Body of pancreas (tissue), 4 donors: ENCODE results near the gene WWOX. TPM values are rescaled to one million over a fixed set of nuclear protein-coding genes. Genes with fewer than 3 reads are reported as not detected.

Source experiments
- ATAC-seq: fragments of 150-250 bp; one replicate; pipeline ENCODE4 v1.9.1; 2016
- DNase-seq, 4 donors: peaks; one replicate each; pipeline ENCODE4 v3.0.0-alpha.2; 2019
- H3K27ac ChIP-seq, 4 donors: fragments of 200-600 bp; sonication (generic); 1 replicate in 3 of 4; 2 replicates in 1 of 4; pipeline versions ENCODE4 v1.5.1 to v1.6.1; 2016 to 2019; ENCODE audit warnings: mild to moderate bottlenecking in 1 of 4, mixed read lengths in 1 of 4, moderate library complexity in 1 of 4
- H3K27me3 ChIP-seq, 2 donors: fragments of 200-600 bp; sonication (generic); one replicate each; pipeline ENCODE4 v1.6.0; 2016; ENCODE audit warnings: mild to moderate bottlenecking in 1 of 2
- H3K36me3 ChIP-seq, 2 donors: fragments of 200-600 bp; sonication (generic); replicated peaks in 1 of 2; 2 replicates each; pipeline ENCODE4 v1.5.1; 2016; ENCODE audit warnings: low read depth in 2 of 2; ENCODE audit not compliant: insufficient read depth in 1 of 2
- H3K4me1 ChIP-seq: fragments of 200-600 bp; sonication (generic); one replicate; pipeline ENCODE4 v1.6.0; 2016
- H3K4me3 ChIP-seq, 2 donors: fragments of 200-600 bp; sonication (generic); 1 replicate in 1 of 2; 2 replicates in 1 of 2; pipeline ENCODE4 v1.5.1; 2016 to 2019
- H3K9me3 ChIP-seq, 3 donors: fragments of 200-600 bp; sonication (generic); 1 replicate in 2 of 3; 2 replicates in 1 of 3; pipeline ENCODE4 v1.5.1; 2016
- POLR2A ChIP-seq, 3 donors: fragments of 450-650 bp; IDR thresholded peaks; one replicate each; pipeline ENCODE4 v1.6.1; 2016; ENCODE audit warnings: antibody characterized with exemption in 3 of 3, mild to moderate bottlenecking in 2 of 3
- WGBS, 2 donors: methylation state at CpG; one replicate each; pipeline ENCODE4 v1.1.5; 2017; 5-methylcytosine and 5-hydroxymethylcytosine counted together
- intact Hi-C: fragments of 100-400 bp; cut with DNase I; formaldehyde crosslinking; loops from one replicate; pipeline ENCODE4 v1.15.1; 2023
- total RNA-seq, 2 donors: library from RNA; depleted of rRNA; stranded (reverse); fragments of >200 nt; gene quantifications; one replicate each; pipeline ENCODE4 v1.1.0, GENCODE V29; 2016
- TF ChIP-seq, protein P1 (sequence below), 7 experiments: fragments of 450-650 bp in 4 of 7; fragments of 200-600 bp in 3 of 7; sonication (generic) in 3 of 7; IDR thresholded peaks; one replicate each; pipeline ENCODE4 v1.5.1; 2016 to 2019; ENCODE audit warnings: antibody characterized with exemption in 7 of 7

Gene WWOX
- total RNA-seq, 2 donors from 2014 or later: 52.7 to 67.2 TPM

DNA sequence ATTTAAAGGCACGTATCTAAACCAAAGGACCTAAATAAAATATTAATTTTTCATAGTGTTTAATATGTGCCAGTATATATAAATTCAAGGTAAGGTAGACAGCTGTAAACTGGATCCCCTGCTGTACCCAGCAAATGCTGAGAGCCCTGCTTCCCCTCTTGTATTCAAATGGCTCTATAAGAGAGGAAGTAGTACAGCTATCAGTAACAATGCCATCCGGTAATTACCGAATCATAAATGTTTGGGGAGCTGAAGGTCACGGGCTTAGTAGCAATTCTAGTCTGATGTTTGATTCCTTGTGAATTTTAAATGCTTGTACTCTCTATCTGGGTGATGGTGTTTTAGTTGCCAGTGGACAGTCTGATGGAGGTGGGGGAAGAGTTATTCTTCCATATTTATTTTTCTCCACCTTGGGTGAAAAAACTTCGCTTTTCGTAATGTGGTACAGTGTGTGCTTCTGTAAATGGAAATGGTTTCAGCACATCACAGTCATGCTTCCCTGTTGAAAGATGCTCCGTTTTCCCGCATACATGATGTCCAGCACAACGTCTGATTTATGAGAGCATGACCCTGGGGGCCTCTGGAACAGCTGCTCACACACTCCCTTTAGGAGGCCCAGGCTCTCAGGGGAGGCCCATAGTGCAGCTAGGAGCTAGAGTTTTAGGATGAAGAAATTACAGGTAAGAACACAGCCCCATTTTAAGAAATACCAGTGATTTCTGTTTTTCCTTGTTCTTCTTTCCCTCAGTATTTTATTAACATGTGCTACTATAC, 423.9 kb downstream of the WWOX start:
- Histone ChIP-seq H3K4me1 (no peaks in the 10 kb centered on the region), H3K36me3 (no peaks in the 10 kb centered on the region), H3K27ac (no peak overlapping the region), H3K4me3 (no peak overlapping the region), H3K27me3 (no peaks in the 10 kb centered on the region), H3K9me3 (no peaks in the 10 kb centered on the region)
- DNase-seq (no peak), ATAC-seq (no peak)
- TF ChIP-seq, protein P1, sequence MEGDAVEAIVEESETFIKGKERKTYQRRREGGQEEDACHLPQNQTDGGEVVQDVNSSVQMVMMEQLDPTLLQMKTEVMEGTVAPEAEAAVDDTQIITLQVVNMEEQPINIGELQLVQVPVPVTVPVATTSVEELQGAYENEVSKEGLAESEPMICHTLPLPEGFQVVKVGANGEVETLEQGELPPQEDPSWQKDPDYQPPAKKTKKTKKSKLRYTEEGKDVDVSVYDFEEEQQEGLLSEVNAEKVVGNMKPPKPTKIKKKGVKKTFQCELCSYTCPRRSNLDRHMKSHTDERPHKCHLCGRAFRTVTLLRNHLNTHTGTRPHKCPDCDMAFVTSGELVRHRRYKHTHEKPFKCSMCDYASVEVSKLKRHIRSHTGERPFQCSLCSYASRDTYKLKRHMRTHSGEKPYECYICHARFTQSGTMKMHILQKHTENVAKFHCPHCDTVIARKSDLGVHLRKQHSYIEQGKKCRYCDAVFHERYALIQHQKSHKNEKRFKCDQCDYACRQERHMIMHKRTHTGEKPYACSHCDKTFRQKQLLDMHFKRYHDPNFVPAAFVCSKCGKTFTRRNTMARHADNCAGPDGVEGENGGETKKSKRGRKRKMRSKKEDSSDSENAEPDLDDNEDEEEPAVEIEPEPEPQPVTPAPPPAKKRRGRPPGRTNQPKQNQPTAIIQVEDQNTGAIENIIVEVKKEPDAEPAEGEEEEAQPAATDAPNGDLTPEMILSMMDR (IDR thresholded peaks at IDR 0.05): no peak
- TF ChIP-seq POLR2A (IDR thresholded peaks at IDR 0.05): no peak
- intact Hi-C loops: no loop called here
- WGBS, 2 donors: 75 to 81% methylated on average over 9 of the region's 9 CpGs

DNA sequence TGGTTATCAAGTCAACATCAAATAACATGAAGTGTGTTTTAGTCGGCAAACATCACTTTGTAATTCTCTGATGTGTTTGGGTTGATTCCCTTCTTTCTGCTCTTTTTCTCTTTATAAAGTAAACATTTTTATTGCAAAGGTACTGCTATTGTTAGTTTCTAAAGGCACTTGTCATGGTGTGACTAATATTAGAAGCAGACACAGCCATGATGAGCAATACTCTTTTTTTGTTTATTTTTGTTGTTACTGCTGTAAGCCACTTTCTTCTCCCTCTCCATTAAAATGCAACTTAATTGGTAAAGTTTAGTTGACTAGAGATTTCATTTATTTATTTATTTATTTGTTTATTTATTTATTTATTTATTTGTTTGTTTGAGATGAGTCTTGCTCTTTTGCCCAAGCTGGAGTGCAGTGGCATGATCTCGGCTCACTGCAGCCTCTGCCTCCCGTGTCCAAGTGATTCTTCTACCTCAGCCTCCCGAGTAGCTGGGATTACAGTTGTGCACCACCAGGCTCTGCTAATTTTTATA, 424.7 kb downstream of the WWOX start:
- no peak overlapping the region for H3K4me3 ChIP-seq
- intact Hi-C loops: no loop called here
- DNase-seq: no peak
- H3K36me3 ChIP-seq: no peaks in the 10 kb centered on the region
- no peak for ATAC-seq
- TF ChIP-seq, protein P1 (IDR thresholded peaks at IDR 0.05): no peak
- no peak for TF ChIP-seq POLR2A (IDR thresholded peaks at IDR 0.05)
- H3K4me1 ChIP-seq: no peaks in the 10 kb centered on the region
- H3K27me3 ChIP-seq: no peaks in the 10 kb centered on the region
- H3K27ac ChIP-seq: no peak overlapping the region
- 85 to 93% methylated on average over 4 of the region's 4 CpGs for WGBS, 2 donors
- no peaks in the 10 kb centered on the region for H3K9me3 ChIP-seq

DNA sequence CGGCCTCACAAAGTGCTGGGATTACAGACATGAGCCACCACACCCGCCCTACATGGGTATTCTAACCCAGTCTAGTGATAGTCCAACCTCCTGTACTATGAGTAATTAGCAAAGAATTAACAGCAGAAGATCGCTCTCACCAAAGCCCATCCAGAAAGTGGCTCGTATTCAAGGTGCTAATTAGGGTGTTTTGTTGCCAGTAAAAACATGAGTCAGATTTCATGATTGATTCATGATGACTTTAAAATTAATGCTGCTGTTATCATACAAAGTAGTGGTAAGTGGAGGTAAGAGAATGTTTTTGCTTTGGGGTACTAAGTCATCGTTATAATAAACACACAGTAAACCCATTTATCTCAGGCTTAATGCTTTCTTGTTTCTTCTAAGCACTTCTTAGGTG, 428.8 kb downstream of the WWOX start:
- DNase-seq: no peak
- no peak for ATAC-seq
- TF ChIP-seq, protein P1 (IDR thresholded peaks at IDR 0.05): no peak
- no peak for TF ChIP-seq POLR2A (IDR thresholded peaks at IDR 0.05)
- Histone ChIP-seq H3K27me3 (no peaks in the 10 kb centered on the region), H3K9me3 (no peaks in the 10 kb centered on the region), H3K4me1 (no peaks in the 10 kb centered on the region), H3K27ac (no peak overlapping the region), H3K36me3 (no peaks in the 10 kb centered on the region), H3K4me3 (no peak overlapping the region)
- intact Hi-C loops: no loop called here
- 75 to 82% methylated on average over 5 of the region's 5 CpGs for WGBS, 2 donors

DNA sequence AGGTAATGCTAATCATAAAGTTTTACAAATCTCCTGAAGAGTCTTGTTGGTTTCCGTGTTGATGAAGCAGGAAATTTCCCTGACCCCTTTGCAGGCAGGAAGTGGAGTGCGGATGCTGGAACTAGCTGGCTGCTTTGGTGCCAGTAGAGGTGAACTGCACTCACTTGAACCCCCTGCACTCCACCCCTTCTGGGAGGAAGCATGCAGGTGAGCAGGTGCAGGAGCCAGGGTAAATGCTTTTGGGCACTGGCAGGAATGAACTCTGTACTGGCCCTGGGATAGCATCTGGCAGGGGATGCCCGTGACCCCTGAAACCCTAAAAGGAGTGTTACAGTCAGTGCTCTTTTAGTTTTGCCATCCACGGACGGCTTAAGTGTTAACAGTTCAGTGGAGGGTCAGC, 430.4 kb downstream of the WWOX start:
- H3K36me3 ChIP-seq: no peaks in the 10 kb centered on the region
- H3K4me3 ChIP-seq: no peak overlapping the region
- no peak overlapping the region for H3K27ac ChIP-seq
- WGBS, 2 donors: 86 to 91% methylated on average over 5 of the region's 5 CpGs
- H3K4me1 ChIP-seq: no peaks in the 10 kb centered on the region
- DNase-seq (no peak), ATAC-seq (no peak)
- TF ChIP-seq, protein P1 (IDR thresholded peaks at IDR 0.05): no peak
- TF ChIP-seq POLR2A (IDR thresholded peaks at IDR 0.05): no peak
- intact Hi-C loops: no loop called here
- H3K27me3 ChIP-seq: no peaks in the 10 kb centered on the region
- no peaks in the 10 kb centered on the region for H3K9me3 ChIP-seq

DNA sequence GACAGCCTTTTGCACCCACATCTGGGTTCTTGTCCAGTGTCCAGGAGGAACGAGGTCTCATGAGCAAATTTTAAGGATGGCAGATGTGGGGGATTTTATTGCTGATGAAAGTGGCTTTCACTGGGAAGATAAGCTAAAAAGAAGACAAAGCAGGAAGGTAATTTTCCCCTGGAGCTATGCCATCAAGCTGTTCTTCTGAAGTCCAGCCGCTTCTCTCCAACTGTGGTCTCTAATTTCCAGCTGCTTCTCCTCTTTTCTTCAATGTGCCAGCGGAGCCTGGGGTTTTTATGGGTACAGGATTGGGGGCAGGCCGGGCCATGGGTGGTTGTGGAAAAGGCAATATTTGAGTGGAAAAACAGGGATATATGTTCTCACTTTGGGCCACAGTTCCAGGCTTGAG, 430.8 kb downstream of the WWOX start:
- DNase-seq (no peak), ATAC-seq (no peak)
- H3K36me3 ChIP-seq: no peaks in the 10 kb centered on the region
- no peak overlapping the region for H3K4me3 ChIP-seq
- 75 to 85% methylated on average over 4 of the region's 4 CpGs for WGBS, 2 donors
- H3K9me3 ChIP-seq: no peaks in the 10 kb centered on the region
- intact Hi-C loops: no loop called here
- no peaks in the 10 kb centered on the region for H3K27me3 ChIP-seq
- H3K4me1 ChIP-seq: no peaks in the 10 kb centered on the region
- TF ChIP-seq, protein P1 (IDR thresholded peaks at IDR 0.05): no peak
- TF ChIP-seq POLR2A (IDR thresholded peaks at IDR 0.05): no peak
- no peak overlapping the region for H3K27ac ChIP-seq
